HAP-1 (cell line): ENCODE measurements around the gene ADCY10.
A peak's percentile ranks its signal among the peaks of the same experiment; 100 is the strongest.

ENCODE experiments used
- DNase-seq, 2 experiments: peaks; one replicate each; pipeline ENCODE4 v3.0.0-alpha.2; 2016 to 2020; ENCODE audit warnings: low spot score in 2 of 2
- H3K27me3 ChIP-seq: fragments of 250-450 bp; sonication (Bioruptor Pico); 2 replicates; pipeline ENCODE4 v1.5.1; 2020; ENCODE audit warnings: low read depth, mild to moderate bottlenecking, moderate library complexity
- H3K36me3 ChIP-seq: fragments of 250-450 bp; sonication (Bioruptor Pico); replicated peaks from 2 replicates; pipeline ENCODE4 v1.5.1; 2020; ENCODE audit warnings: mild to moderate bottlenecking
- H3K4me1 ChIP-seq: fragments of 250-450 bp; sonication (Bioruptor Pico); 2 replicates; pipeline ENCODE4 v1.5.1; 2020; ENCODE audit warnings: mild to moderate bottlenecking
- H3K4me3 ChIP-seq: fragments of 250-450 bp; sonication (Bioruptor Pico); 2 replicates; pipeline ENCODE4 v1.5.1; 2020; ENCODE audit warnings: mild to moderate bottlenecking, moderate library complexity
- H3K9me3 ChIP-seq: fragments of 250-450 bp; sonication (Bioruptor Pico); 2 replicates; pipeline ENCODE4 v1.5.1; 2020; ENCODE audit warnings: mild to moderate bottlenecking, moderate library complexity
- in situ Hi-C: fragments of 300-500 bp; cut with MboI; formaldehyde crosslinking; loops from 3 replicates; pipeline ENCODE4 v1.14.3; 2020; ENCODE audit warnings: low sequenced_read_pairs, inconsistent platforms, mixed read lengths

The ADCY10 gene

DNA sequence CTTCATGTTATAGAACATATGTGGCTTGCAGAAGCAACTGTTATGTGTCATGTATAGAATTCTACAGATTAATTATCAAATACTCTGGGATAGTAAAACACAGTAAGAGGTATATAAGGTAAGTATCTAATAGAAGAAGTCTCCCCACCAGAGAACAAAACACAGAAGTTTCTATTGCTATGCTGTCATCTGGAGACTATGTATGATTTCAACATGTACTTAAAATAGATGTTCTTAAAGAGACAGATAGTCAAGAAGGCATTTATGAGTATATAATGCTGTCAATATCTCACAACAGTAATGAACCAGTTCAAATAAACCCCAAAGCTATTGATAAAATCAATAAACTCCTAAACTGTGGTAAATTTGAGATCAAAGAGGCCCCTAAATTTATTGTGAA, 8.1 kb upstream of the ADCY10 start:
- H3K4me1 ChIP-seq = peaks cover 11% of the 10 kb centered on the region
- no peak for DNase-seq
- H3K9me3 ChIP-seq = no peaks in the 10 kb centered on the region
- in situ Hi-C loops = no loop called here
- no peaks in the 10 kb centered on the region for H3K27me3 ChIP-seq
- H3K36me3 ChIP-seq = no peaks in the 10 kb centered on the region
- no peak overlapping the region for H3K4me3 ChIP-seq

DNA sequence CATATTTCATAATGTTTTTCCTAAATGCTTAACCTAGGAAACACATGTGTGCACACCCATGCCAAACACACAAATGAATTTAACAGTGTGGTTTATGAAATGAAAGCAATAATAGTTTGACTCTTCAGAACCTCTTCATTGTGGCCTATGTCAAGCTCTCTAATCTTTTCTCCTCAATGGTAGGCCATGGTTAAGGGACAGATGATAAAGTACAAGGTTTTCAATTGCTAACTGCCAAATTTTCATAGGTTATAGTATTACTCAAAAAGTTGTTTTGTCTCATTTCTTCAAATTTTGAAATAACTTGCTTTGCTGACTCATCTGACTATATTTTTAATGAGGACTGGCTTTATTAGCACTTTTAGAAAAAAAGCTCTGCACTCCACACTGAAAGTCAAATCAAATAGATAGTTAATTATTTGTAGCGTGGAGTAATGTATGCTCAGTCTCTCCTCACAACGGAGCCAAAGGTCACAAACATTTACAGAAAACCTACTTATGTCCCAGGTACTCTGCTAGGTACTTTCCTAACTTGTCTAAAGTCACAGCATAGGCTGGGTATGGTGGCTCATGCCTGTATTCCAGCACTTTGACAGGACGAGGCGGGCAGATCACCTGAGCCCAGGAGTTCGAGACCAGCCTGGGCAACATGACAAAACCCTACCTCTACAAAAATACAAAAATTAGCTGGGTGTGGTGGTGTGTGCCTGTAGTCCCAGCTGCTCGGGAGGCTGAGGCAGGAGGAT, 3.0 kb upstream of the ADCY10 start:
- no peak for DNase-seq
- H3K27me3 ChIP-seq = no peaks in the 10 kb centered on the region
- H3K9me3 ChIP-seq = no peaks in the 10 kb centered on the region
- no peaks in the 10 kb centered on the region for H3K4me1 ChIP-seq
- H3K36me3 ChIP-seq = no peaks in the 10 kb centered on the region
- H3K4me3 ChIP-seq = no peak overlapping the region
- in situ Hi-C loops = no loop called here

DNA sequence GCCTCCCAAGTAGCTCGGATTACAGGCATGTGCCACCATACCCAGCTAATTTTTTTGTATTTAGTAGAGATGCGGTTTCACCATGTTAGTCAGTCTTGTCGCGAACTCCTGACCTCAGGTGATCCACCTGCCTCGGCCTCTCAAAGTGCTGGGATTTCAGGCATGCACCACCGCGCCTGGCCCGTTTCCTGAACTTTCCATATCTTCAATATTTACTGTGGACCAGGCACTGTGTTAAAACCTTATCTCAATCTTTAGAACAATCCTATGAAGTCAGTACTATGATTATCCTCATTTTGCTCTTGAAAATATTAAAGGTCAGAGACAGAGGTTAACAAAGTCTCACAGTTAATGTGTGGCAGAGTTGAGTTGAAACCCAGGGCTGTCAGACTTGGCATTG, 1.6 kb upstream of the ADCY10 start:
- no peaks in the 10 kb centered on the region for H3K36me3 ChIP-seq
- H3K27me3 ChIP-seq = no peaks in the 10 kb centered on the region
- no peak overlapping the region for H3K4me3 ChIP-seq
- H3K4me1 ChIP-seq = no peaks in the 10 kb centered on the region
- in situ Hi-C loops = no loop called here
- no peaks in the 10 kb centered on the region for H3K9me3 ChIP-seq
- no peak for DNase-seq

DNA sequence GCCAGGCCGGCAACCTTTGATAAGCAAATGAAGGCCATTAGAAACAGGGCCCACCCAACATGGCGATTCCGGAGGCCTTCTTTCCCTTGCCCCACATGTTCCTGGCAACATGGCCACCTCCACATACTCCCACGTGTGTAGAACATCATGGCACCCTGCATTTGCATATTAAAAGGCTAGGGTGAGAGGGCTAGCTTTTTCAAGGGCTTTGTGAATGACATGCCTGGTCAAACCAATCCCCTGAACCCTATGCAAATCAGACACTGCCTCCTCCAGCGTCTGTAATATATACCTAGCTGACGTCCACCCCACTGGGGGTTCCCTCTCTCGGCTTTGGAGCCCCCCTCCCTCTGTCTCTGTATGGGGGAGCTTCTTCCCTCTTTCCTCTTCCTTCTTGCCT, 1.6 kb downstream of the ADCY10 start:
- in situ Hi-C loops = no loop called here
- DNase-seq = peak in 1 of 2 experiments; percentile 29
- no peaks in the 10 kb centered on the region for H3K36me3 ChIP-seq

DNA sequence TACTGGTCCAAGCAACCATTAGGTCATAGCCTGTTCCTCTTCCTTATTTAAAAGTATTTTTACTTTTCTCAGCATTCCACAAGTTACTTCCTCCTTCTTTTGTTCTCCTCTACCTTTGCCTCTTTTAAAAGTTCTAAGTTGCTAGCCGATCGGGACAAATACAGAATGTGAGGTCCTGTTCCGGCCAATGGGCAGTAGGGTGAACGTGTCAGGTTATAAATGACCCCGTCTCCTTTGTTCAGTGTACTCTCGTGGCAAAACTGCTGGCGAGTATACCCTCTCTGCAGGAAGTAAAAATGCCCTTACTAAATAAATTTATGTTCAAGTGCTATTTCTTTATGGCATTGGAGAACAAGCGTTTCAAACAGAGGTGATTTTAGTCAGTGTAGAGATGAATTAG, 2.5 kb downstream of the ADCY10 start:
- in situ Hi-C loops = no loop called here
- Histone ChIP-seq H3K4me1 (no peaks in the 10 kb centered on the region), H3K9me3 (peaks cover 6% of the 10 kb centered on the region; the same call in 1 of the 2 replicates), H3K36me3 (no peaks in the 10 kb centered on the region), H3K4me3 (no peak overlapping the region), H3K27me3 (no peaks in the 10 kb centered on the region)
- no peak for DNase-seq

More for the DNA sequence above, 1.6 kb downstream of the ADCY10 start:
- Histone ChIP-seq H3K4me1 (no peaks in the 10 kb centered on the region), H3K27me3 (no peaks in the 10 kb centered on the region), H3K9me3 (peaks cover 6% of the 10 kb centered on the region; the same call in 1 of the 2 replicates), H3K4me3 (no peak overlapping the region)

DNA sequence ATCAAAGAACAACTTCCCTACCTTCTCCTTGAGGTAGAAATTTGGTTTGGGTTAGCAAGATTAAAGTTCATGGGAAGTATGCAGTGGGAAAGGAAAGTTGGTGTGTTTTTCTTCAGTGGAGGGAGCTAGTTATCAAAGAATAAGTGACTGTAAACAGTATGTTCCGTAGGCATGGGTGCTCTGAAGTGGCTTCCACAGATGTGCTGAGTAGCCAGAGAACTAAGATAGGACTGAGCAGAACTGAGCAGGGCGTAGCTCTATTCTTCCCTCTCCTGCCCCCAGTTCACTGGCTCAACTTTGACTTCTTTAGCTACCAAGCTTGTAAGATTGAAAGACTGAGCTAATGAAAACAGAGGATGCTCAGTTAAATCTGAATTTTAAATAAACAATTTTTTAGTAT, 3.4 kb downstream of the ADCY10 start:
- in situ Hi-C loops = no loop called here
- Histone ChIP-seq H3K9me3 (peaks cover 6% of the 10 kb centered on the region; the same call in 1 of the 2 replicates), H3K4me3 (no peak overlapping the region), H3K36me3 (no peaks in the 10 kb centered on the region), H3K4me1 (peaks cover 4% of the 10 kb centered on the region), H3K27me3 (no peaks in the 10 kb centered on the region)
- no peak for DNase-seq

DNA sequence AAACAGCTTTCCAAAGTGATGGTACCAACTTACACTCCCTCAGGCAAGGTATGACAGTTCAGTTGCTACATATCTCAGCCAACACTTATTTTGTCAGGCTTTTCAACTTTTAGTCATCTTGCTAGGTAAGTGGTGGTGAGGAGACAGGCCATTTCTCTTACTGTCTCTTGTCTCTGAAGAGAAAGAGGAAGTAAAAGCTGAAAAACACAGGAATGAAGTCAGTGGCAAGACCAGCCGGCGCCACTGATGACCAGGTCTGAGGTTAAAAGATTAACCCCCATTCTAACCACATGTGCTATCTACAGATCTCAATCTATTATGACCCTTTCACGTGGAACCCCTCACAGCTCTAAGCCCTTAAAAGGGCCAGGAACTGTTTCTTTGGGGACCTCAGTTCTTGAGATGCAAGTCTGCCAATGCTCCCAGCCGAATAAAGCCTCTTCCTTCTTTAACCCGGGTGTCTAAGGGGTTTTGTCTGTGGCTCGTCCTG, 4.2 kb downstream of the ADCY10 start:
- no peak overlapping the region for H3K4me3 ChIP-seq
- DNase-seq = no peak
- no peaks in the 10 kb centered on the region for H3K36me3 ChIP-seq
- peaks cover 6% of the 10 kb centered on the region; the same call in 1 of the 2 replicates for H3K9me3 ChIP-seq
- peaks cover 10% of the 10 kb centered on the region for H3K4me1 ChIP-seq
- H3K27me3 ChIP-seq = no peaks in the 10 kb centered on the region
- in situ Hi-C loops = no loop called here

DNA sequence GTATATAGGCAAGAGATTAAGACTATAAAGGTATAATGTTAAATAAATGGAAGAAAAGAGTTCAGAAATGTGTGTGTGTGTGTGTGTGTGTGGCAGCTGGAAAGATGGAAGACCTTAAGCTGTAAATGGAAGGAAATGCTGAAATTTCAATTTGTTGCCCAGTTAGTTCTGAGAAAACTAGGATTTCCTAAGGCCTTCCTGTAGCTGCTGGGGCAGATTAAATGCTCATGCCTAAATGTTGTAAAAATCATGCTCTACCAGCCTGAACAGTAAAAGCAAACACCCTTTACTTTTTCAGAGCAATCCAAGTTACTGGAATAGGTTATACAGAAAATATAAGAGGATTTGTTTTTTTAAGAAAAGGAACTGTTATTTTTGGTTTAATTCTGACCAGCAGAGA, 8.3 kb downstream of the ADCY10 start:
- in situ Hi-C loops = no loop called here
- DNase-seq = peak in 1 of 2 experiments; percentile 25
- Histone ChIP-seq H3K4me1 (peaks cover 12% of the 10 kb centered on the region), H3K9me3 (peaks cover 6% of the 10 kb centered on the region; the same call in 1 of the 2 replicates), H3K36me3 (no peaks in the 10 kb centered on the region), H3K27me3 (no peaks in the 10 kb centered on the region), H3K4me3 (no peak overlapping the region)

DNA sequence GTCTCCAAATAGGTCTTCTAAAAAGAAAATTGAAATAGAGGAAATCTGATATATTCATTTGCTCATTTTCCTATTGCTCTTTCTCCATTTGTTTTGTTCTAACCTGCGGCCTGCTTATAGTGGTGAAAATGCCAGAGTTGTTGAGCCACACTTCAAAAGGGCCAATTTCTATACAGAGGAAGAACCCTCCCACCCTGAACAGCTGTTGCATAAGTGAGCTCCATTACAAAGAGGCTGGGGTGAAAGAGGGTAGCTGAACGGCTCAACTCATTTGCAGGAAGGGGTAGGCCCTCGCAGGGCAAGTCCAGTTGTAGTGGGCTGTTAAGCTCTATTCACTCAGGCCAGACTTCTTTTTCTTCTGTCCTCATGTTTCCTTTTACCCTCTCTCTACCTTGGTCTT, 8.8 kb downstream of the ADCY10 start:
- peaks cover 12% of the 10 kb centered on the region for H3K4me1 ChIP-seq
- no peak overlapping the region for H3K4me3 ChIP-seq
- in situ Hi-C loops = no loop called here
- no peaks in the 10 kb centered on the region for H3K36me3 ChIP-seq
- no peaks in the 10 kb centered on the region for H3K27me3 ChIP-seq
- DNase-seq = peak; percentile 51 to 67
- H3K9me3 ChIP-seq = peaks cover 6% of the 10 kb centered on the region; the same call in 1 of the 2 replicates

DNA sequence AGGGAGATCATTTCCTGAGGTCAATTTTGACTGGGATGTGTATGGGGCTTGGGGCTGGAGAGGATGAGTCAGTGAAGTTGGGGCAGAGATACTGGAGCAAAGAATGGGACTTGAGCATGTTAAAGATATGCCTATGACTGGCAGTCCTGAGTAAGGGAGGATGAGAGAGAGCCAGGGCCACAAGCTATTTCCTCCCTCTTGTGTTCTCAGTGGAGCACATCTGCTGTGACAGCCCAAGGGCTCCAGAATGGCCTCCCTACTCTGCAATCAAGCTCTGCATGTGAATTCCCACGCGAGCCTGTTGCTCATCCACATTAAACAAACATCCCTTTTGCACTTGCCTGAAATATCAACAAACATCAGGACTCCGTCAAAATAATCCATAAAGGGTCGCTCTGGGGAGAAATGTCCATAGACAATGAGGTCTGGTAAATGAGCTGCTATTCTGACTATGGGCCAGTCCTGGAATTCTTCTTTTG, 9.2 kb downstream of the ADCY10 start:
- DNase-seq = no peak
- in situ Hi-C loops = no loop called here
- H3K4me3 ChIP-seq = no peak overlapping the region

DNA sequence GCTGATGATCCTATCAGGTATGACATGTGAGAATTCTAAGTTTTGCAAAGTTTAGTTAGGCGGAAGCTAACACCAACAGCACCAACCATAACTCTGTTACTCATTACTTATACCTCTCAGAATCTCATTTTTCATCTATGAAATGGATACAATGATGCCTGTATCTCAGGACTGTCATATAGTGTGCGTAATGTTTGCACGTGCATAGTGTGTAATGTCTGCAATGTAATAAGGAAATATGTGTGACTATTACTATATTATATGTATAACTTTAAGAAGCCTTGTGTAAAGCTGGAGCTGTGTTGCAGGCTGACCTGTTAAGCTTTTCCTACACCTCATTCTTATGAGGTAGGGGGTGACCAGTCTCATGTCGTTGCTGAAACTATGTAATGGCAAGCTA, 13.0 kb downstream of the ADCY10 start:
- peaks cover 12% of the 10 kb centered on the region for H3K4me1 ChIP-seq
- H3K27me3 ChIP-seq = no peaks in the 10 kb centered on the region
- in situ Hi-C loops = no loop called here
- no peak for DNase-seq
- no peaks in the 10 kb centered on the region for H3K9me3 ChIP-seq
- no peak overlapping the region for H3K4me3 ChIP-seq
- no peaks in the 10 kb centered on the region for H3K36me3 ChIP-seq

More for the DNA sequence above, 9.2 kb downstream of the ADCY10 start:
- Histone ChIP-seq H3K36me3 (no peaks in the 10 kb centered on the region), H3K27me3 (no peaks in the 10 kb centered on the region), H3K4me1 (peaks cover 12% of the 10 kb centered on the region), H3K9me3 (peaks cover 2% of the 10 kb centered on the region; the same call in 1 of the 2 replicates)

DNA sequence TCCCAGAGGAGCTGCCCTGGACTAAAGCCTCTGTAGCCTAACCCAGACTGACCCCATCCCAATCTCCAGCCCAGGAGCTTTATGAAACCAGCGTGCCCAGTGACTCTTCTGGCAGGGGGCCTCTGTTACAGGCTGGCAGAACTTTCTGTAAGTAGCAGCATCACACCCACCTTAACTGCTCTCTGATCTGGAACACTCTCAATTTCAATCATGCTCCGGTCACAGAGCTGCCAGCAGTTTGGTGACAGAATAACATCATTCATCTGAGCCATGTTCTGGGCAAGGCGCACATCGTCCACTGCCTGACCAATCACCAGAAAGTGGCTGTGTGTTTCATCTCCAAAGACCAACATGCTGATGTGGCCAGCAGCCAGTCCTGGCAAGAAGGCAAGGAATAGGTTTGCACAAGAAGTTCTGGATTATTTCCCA, 14.7 kb downstream of the ADCY10 start:
- no peak for DNase-seq
- no peaks in the 10 kb centered on the region for H3K4me1 ChIP-seq
- no peak overlapping the region for H3K4me3 ChIP-seq
- no peaks in the 10 kb centered on the region for H3K9me3 ChIP-seq
- H3K27me3 ChIP-seq = no peaks in the 10 kb centered on the region
- in situ Hi-C loops = no loop called here
- H3K36me3 ChIP-seq = no peaks in the 10 kb centered on the region

DNA sequence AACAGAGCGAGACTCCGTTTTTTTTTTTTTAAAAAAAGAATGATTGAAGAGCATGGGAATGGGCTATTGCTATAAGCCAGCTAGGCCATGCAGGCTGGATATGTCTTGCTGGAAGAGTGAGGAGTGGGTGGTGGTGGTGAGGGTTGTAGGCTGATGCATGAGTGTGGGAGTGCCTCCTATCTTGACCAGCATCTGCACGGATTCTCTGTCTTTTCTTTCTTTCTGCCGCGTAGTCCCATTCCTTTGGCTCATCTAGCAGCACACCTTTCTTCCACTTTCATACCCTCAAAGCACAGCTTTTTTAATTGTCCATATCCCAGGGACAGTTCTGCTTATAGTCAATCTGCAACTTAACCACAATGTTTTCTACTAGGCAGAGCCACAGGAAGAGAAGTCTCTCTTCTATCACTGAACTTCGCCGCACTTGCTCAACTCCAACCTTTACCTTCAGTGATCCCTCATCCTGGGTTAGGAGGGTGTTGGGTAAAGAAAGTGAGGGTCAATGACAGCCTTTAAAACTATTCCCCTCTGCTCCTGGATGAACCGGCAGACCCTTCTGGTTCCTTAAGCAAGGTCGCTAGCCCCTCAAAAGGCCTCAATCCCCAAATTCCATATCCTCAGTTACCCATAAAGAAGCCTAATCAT, 15.2 kb downstream of the ADCY10 start:
- DNase-seq = no peak
- no peaks in the 10 kb centered on the region for H3K36me3 ChIP-seq
- H3K4me3 ChIP-seq = no peak overlapping the region
- in situ Hi-C loops = no loop called here
- H3K4me1 ChIP-seq = no peaks in the 10 kb centered on the region
- no peaks in the 10 kb centered on the region for H3K27me3 ChIP-seq
- H3K9me3 ChIP-seq = no peaks in the 10 kb centered on the region

DNA sequence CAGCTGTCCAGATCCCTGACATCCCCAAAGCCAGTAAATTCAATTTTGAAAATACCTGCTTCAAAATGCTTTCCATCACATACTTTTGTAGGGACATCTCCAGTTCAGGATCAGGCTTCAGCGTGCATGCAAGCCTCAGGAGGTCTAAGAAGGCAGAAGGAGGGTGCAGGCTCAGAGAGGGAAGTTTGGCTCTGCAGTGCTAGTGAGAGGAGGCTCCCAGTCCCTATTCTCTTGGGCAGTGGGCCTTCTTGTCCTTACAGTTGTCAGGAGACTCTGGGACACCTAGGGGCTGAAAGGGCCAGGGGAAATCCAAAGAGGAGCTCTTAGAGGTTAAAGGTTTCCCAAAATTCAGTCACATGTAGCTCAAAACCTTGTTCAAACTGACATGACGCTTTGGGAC, 20.1 kb downstream of the ADCY10 start:
- H3K36me3 ChIP-seq = no peaks in the 10 kb centered on the region
- in situ Hi-C loops = no loop called here
- no peaks in the 10 kb centered on the region for H3K9me3 ChIP-seq
- H3K4me3 ChIP-seq = no peak overlapping the region
- DNase-seq = no peak
- no peaks in the 10 kb centered on the region for H3K4me1 ChIP-seq
- H3K27me3 ChIP-seq = no peaks in the 10 kb centered on the region
